ENCODE measurements around the gene TRAPPC12.
"Not testable (repeated sequence)": the region's sequence is repeated elsewhere in the genome, so short reads cannot be mapped to it uniquely, and the experiment has no call there.

Gene TRAPPC12

DNA sequence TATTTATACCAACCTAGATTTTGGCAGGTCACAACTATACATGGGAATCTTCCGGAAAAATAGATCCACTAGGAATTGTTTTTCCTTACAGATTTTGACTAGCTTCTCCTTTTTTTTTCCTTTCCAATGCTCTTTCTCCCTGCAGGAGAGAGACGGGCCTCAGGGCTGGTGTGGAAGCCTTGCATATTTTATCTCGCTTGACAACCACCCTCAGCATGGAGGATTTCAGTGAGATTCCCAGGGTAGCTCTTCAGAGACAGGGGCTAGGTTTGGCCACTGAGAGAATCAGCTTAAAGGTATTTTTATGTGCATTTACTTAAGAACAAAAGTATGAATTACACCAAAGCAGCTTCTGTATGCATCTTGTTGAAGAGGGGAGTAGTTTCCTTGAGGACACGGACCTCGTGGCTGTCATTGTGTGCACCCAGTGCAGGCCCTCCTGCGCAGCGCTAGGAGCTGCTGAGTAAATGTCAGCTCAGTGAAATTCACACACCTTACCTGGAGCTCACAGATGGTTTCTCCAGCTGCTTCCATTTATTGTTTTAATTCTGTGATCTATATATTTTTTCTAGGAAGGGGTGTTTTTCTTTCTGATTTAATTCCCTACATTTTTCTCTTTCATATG is 54.4 kb downstream of the TRAPPC12 start:
- no peak for DNase-seq

DNA sequence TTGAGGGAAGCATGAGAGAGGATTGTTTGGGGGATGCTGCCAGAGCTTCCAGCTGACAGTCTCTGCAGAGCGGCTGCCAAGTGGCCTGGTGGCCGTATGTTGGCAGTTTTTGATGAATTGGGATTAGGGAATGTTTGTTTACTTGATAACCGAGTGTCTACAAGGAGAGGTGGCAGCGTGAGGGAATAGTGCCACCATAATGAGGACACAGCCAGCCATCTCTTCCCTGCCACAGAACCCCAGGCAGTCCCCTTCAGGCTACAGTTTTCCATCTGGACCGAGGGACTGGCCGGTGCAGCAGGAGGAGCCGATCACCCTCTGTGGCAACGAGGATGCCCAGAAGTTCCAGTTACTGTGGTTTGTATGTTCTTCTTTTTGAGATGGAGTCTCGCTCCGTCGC is 55.2 kb downstream of the TRAPPC12 start:
- no peak for DNase-seq

DNA sequence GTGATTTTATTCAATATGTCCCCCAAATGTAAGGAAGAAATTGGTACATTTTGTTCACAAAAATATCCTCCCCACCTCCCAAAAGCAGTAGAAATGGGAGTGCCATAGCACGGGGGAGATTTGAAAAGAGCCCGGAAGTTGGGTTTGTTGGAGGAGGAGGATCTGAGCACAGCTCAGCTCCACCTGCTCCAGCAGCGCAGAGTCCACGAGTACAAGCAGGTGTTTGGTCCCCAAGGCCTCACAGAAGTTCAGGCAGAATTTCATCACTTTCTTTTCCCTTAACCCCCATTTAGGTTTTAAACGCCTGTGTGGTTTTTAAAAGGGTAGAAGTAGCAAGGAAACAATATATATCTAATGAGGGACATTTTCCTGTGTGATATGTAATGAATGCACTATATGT is 56.0 kb downstream of the TRAPPC12 start:
- DNase-seq: no peak

DNA sequence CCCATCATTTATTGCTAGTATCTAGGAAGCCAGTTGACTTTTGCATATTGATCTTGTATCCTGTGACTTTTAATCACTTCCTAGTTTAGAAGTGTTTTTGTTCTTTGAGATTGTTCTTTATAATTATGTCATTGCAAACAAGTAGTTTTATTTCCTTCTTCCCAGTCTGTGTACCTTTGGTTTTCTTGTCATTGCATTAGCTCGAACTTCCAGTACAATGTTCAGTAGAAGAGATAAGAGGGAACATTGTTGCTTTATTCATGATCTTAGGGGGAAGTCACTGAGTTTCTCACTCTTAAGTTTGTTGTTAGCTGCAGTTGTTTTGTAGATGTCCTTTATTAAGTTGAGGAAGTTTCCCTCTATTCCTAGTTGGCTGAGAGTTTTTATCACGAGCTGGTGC is 61.0 kb downstream of the TRAPPC12 start:
- DNase-seq: no peak

DNA sequence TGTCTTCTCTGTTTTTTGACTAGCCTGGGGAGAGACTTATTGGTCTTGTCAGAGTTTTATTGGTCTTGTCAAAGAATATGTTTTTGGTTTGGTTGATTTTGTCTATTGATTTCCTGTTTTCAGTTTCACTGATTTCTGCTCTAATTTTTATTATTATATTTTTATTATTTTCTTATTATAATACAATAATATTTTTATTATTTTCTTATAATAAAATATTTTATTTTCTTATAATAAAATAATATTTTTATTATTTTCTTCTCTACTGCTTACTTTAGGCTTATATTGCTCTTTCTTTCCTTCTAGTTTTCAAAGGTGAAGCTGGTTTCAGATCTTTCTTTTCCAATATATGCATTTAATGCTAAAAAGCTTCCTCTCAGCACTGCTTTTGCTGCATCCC is 62.0 kb downstream of the TRAPPC12 start:
- no peak for DNase-seq

DNA sequence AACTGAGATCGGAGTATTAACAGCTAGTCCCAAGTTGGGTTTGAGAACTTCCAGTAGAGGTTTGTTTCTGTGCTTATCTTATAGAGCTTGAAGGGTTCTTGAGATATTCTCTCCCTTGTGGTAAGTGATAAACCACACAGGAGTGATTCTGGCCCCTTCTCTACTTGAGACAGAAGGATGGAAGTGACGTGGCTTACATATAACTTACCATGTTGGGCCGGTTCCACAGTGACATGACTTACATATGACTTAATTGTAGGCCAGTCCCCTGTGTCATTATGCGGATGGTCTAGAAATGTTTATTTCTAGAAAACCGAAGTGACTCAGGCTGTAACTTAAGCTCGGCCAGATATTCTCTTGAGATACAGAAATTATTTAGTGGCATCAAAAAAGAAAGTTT is 62.7 kb downstream of the TRAPPC12 start:
- no peak for DNase-seq

DNA sequence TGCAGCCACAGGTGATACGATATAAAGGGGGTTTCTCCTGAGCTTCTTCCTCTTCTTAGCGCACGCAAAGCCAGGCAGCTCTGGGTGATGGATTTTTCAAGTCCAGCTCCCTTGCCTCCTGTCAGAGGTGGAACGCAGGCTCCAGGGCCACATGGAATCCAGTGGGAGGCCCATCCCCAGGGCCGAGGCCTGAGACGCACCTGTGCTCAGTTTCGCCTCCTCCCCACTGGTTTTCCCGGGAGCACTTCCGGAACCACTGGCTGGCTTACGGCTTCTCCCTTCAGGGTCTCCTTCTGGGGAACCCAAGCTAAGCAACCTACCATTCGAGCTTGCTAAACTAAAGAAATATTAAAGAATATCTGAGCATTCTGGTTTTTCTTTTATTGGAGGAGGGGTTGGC is 63.6 kb downstream of the TRAPPC12 start:
- no peak for DNase-seq

GRCh38 chr2:3443506-3444084 is 64.1 kb downstream of the TRAPPC12 start:
- DNase-seq: no peak

GRCh38 chr2:3445891-3446290 is 66.4 kb downstream of the TRAPPC12 start:
- no peak for DNase-seq

GRCh38 chr2:3446381-3446780 is 66.9 kb downstream of the TRAPPC12 start:
- DNase-seq: no peak

- not testable (repeated sequence) for DNase-seq
These were observed 67.7 kb downstream of the TRAPPC12 start for GRCh38 chr2:3447186-3447585.

- no peak for DNase-seq
These were observed 68.4 kb downstream of the TRAPPC12 start for GRCh38 chr2:3447789-3448317.

- not testable (repeated sequence) for DNase-seq
These were observed 69.0 kb downstream of the TRAPPC12 start for GRCh38 chr2:3448441-3448911.

- DNase-seq: no peak
These were observed 69.6 kb downstream of the TRAPPC12 start for GRCh38 chr2:3449086-3449485.

DNA sequence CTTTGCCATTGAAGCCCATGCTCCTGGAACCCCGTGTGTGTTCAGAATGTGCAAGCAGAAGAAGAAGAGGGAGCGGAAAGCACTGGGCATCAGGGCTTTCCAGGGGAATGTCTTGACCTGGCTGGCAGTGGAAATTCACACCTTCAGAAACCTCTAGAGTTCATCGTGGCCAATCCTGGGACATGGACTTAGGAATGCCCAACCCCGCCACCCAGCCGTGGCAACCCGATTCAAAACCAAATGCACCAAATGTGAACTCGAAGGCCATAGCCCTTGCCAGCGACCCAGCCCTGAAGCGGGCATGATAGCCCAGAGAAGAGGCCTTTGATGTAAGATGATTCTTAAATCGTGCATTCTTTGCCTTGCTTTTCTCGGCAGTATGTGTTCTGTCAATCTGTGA is 70.4 kb downstream of the TRAPPC12 start:
- no peak for DNase-seq

GRCh38 chr2:3450385-3451010 is 71.0 kb downstream of the TRAPPC12 start:
- DNase-seq: no peak

GRCh38 chr2:3451169-3451568 is 71.7 kb downstream of the TRAPPC12 start:
- DNase-seq: no peak

GRCh38 chr2:3451926-3452671 is 72.6 kb downstream of the TRAPPC12 start:
- DNase-seq: no peak

GRCh38 chr2:3453190-3453999 is 73.9 kb downstream of the TRAPPC12 start:
- DNase-seq: no peak

GRCh38 chr2:3454005-3454404 is 74.5 kb downstream of the TRAPPC12 start:
- not testable (repeated sequence) for DNase-seq

DNA sequence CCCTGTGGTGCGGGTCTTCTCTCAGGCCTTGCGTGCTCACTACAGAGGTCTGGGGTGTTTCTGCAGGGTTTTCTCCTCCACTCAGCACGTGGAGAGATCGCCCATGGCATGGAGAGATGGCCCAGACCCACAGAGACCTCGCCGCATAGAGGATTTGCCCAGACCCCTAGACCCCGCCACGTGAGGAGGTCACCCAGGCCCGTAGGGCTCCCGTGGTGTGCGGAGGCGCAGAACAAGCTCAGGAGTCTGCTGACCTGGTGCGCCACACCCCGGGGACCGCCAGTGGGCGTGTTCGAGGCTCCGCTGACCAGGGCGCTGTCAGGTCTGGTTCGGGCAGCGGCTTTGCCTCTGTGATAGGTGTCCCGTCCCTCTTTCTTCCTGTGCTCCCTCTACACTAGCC is 75.3 kb downstream of the TRAPPC12 start:
- DNase-seq: no peak

- no peak for DNase-seq
These were observed 76.6 kb downstream of the TRAPPC12 start for GRCh38 chr2:3456125-3456524.

All from stimulated activated CD4-positive, alpha-beta T cell treated with anti-CD3 and anti-CD28 coated beads, Interleukin-1b, Interleukin-23, amount 100 ng/mL, for 48 hours (primary cell).